Fibroblast of pulmonary artery (primary cell): ENCODE measurements around the gene SLC30A1.

Experiments
- DNase-seq: peaks from one replicate; pipeline ENCODE4 v3.0.0-alpha.2; 2010; ENCODE audit warnings: low read depth
- H3K4me3 ChIP-seq: replicated peaks from 2 replicates; pipeline ENCODE4 v1.5.1; 2011; ENCODE audit warnings: low read depth, mild to moderate bottlenecking, control low read depth, low read length, moderate library complexity
- TF ChIP-seq, protein P1 (sequence below): IDR thresholded peaks from 2 replicates; pipeline ENCODE4 v1.5.1; 2011; ENCODE audit warnings: mild to moderate bottlenecking, control low read depth, low read length, inconsistent platforms; ENCODE audit errors: missing control alignments

SLC30A1 gene

DNA sequence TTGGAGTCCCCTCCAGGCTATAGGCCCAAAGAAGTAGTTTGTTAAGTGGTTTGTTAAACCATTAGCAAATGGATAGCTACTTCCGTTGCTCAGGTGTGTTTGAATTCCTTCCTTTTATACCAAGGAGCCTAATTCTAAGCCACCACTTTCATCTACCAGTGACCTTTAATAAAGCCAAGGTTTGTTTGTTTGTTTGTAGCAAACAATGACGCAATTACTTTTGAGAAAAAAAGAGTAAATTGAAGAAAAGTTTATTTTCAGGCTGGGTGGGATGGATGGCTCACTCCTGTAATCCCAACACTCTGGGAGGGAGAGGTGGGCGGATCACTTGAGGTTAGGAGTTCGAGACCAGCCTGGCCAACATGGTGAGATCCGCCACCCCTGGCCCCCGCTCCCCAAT is 56.2 kb downstream of the SLC30A1 start:
- DNase-seq: no peak
- H3K4me3 ChIP-seq: no peak overlapping the region
- TF ChIP-seq, protein P1, sequence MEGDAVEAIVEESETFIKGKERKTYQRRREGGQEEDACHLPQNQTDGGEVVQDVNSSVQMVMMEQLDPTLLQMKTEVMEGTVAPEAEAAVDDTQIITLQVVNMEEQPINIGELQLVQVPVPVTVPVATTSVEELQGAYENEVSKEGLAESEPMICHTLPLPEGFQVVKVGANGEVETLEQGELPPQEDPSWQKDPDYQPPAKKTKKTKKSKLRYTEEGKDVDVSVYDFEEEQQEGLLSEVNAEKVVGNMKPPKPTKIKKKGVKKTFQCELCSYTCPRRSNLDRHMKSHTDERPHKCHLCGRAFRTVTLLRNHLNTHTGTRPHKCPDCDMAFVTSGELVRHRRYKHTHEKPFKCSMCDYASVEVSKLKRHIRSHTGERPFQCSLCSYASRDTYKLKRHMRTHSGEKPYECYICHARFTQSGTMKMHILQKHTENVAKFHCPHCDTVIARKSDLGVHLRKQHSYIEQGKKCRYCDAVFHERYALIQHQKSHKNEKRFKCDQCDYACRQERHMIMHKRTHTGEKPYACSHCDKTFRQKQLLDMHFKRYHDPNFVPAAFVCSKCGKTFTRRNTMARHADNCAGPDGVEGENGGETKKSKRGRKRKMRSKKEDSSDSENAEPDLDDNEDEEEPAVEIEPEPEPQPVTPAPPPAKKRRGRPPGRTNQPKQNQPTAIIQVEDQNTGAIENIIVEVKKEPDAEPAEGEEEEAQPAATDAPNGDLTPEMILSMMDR: no peak
